Ovary (tissue), 3 donors: ENCODE data around the gene FRMD4A.

Experiments used
- EP300 ChIP-seq: sonication (generic); formaldehyde crosslinking; IDR thresholded peaks from one replicate; pipeline ENCODE4 v1.6.1; 2017; ENCODE audit warnings: antibody characterized with exemption
- POLR2A ChIP-seq: fragments of 450-650 bp; IDR thresholded peaks from one replicate; pipeline ENCODE4 v1.6.1; 2017; ENCODE audit warnings: antibody characterized with exemption, mild to moderate bottlenecking, moderate library complexity
- TF ChIP-seq, protein P1 (sequence below), 3 donors: fragments of 450-650 bp in 2 of 3; fragments of 200-600 bp in 1 of 3; IDR thresholded peaks; one replicate each; pipeline versions ENCODE4 v1.5.1 to v1.8.0; 2016 to 2022; ENCODE audit warnings: antibody characterized with exemption in 3 of 3, mild to moderate bottlenecking in 1 of 3
- donor health status: DM: no; HTN: no; CAD: no.

DNA sequence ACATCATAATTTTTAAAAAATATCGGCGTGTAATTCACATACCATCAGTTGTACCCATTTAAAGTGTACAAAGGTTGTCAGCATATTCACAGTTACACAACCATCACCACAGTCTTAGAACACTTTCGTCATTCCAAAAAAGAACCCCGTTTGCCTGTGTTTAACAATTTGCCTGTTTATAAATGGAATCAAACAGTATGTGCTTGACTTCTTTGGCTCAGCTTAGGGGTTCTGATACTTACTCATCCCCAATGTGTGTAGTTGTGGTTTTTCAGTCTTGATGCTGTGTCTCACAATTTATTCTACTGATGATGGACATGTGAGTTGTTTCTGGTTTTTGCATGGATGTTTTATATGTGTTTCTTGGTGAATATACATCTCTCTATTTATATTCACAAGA is 693.9 kb downstream of the FRMD4A start:
- TF ChIP-seq, protein P1, sequence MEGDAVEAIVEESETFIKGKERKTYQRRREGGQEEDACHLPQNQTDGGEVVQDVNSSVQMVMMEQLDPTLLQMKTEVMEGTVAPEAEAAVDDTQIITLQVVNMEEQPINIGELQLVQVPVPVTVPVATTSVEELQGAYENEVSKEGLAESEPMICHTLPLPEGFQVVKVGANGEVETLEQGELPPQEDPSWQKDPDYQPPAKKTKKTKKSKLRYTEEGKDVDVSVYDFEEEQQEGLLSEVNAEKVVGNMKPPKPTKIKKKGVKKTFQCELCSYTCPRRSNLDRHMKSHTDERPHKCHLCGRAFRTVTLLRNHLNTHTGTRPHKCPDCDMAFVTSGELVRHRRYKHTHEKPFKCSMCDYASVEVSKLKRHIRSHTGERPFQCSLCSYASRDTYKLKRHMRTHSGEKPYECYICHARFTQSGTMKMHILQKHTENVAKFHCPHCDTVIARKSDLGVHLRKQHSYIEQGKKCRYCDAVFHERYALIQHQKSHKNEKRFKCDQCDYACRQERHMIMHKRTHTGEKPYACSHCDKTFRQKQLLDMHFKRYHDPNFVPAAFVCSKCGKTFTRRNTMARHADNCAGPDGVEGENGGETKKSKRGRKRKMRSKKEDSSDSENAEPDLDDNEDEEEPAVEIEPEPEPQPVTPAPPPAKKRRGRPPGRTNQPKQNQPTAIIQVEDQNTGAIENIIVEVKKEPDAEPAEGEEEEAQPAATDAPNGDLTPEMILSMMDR (IDR thresholded peaks at IDR 0.05) = no peak
- TF ChIP-seq POLR2A (no peak), EP300 (no peak)
